SK-N-SH (cell line): ENCODE data around the gene UBAC2.

Experiments
- EZH2phosphoT487 ChIP-seq: fragments of 200-600 bp; sonication (generic); IDR thresholded peaks from 2 replicates; pipeline ENCODE4 v1.6.1; 2017; ENCODE audit warnings: low read depth, mixed run types, mild to moderate bottlenecking, antibody characterized with exemption, moderate library complexity, borderline replicate concordance
- TEAD4 ChIP-seq: IDR thresholded peaks from 2 replicates; pipeline ENCODE4 v1.4.0; 2012; ENCODE audit warnings: mild to moderate bottlenecking, borderline replicate concordance; ENCODE audit not compliant: insufficient read depth
- TF ChIP-seq, protein P1 (sequence below): fragments of 200-600 bp; sonication (generic); IDR thresholded peaks from 2 replicates; pipeline ENCODE4 v1.6.1; 2017; ENCODE audit warnings: antibody characterized with exemption, mild to moderate bottlenecking, moderate library complexity

DNA sequence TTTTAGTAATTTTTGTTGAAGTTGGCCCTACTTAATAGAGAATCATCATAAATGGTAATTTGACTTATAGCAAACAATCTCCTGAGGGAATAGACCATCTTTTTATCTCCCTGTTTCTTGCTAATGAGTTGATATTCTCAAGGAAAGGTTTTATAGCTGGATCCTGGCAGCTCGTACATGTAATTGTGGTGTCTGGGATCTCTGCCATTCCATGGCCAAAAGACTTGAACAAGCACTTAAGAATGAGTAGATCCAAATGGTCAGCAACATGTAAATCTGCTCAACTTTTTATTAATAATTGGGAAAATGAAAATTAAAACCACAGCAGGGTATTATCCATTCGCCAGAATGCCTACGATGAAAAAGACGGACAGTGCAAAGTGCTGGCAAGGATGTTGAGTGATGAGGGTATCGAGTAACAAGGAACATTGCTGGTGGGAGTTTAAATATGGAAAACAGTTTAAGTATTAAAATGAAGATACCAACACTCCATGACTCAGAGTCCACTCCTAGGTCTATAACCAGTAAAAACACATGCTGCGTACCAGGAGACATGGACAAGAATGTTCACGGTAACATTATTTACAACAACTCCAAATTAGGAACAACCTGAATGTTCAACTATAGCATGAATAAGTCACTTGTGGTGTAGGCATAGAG lies 62.6 kb downstream of the UBAC2 start:
- TF ChIP-seq, protein P1, sequence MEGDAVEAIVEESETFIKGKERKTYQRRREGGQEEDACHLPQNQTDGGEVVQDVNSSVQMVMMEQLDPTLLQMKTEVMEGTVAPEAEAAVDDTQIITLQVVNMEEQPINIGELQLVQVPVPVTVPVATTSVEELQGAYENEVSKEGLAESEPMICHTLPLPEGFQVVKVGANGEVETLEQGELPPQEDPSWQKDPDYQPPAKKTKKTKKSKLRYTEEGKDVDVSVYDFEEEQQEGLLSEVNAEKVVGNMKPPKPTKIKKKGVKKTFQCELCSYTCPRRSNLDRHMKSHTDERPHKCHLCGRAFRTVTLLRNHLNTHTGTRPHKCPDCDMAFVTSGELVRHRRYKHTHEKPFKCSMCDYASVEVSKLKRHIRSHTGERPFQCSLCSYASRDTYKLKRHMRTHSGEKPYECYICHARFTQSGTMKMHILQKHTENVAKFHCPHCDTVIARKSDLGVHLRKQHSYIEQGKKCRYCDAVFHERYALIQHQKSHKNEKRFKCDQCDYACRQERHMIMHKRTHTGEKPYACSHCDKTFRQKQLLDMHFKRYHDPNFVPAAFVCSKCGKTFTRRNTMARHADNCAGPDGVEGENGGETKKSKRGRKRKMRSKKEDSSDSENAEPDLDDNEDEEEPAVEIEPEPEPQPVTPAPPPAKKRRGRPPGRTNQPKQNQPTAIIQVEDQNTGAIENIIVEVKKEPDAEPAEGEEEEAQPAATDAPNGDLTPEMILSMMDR: no peak
- TF ChIP-seq EZH2phosphoT487: no peak
- TF ChIP-seq TEAD4: no peak
